Measurements from ENCODE around the gene ARHGEF3.

- no peak for TF ChIP-seq CTCF (IDR thresholded peaks at IDR 0.05)
- no peak for TF ChIP-seq POLR2A (IDR thresholded peaks at IDR 0.05)
Measured at GRCh38 chr3:56833536-56833935, 31.8 kb upstream of the ARHGEF3 start.
